NCI-H526 (cell line): ENCODE measurements around the gene SAMD13.

Experiments used
- DNase-seq, 2 experiments: peaks; one replicate each; lab custom pipeline; 2025; lab: John Stamatoyannopoulos, UW

The SAMD13 gene

GRCh38 chr1:84301004-84301784, at the start of gene SAMD13:
Gene SAMD13, plus strand, starts transcription at chr1:84301708. Its CDS starts 1,527 bp downstream, at chr1:84303235.
- DNase-seq: peak; percentile 75 to 83

DNA sequence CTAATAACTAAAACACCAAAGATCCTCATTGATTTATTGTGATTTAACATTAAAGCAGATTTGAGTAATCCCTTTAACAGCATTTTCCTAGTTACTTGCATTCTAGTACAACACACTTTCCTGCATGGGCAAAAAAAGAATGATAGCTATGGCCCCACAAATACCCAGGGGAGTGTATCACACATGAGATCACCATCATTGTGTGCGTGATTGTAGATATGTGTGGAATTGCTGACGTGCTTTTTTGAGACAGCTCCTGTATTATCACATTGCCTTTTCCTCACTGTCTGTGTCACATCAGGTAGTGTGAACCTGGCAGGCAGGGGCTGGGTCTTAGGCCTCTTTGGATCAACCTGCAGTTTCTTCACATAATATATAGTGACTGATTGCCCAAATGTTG, 48.5 kb upstream of the SAMD13 start:
- DNase-seq: no peak

- no peak for DNase-seq
Measured at GRCh38 chr1:84253891-84254290, 47.6 kb upstream of the SAMD13 start.

- no peak for DNase-seq
Measured at GRCh38 chr1:84254703-84255238, 46.7 kb upstream of the SAMD13 start.

GRCh38 chr1:84255582-84255981, 45.9 kb upstream of the SAMD13 start:
- no peak for DNase-seq

GRCh38 chr1:84257617-84258016, 43.9 kb upstream of the SAMD13 start:
- no peak for DNase-seq

DNA sequence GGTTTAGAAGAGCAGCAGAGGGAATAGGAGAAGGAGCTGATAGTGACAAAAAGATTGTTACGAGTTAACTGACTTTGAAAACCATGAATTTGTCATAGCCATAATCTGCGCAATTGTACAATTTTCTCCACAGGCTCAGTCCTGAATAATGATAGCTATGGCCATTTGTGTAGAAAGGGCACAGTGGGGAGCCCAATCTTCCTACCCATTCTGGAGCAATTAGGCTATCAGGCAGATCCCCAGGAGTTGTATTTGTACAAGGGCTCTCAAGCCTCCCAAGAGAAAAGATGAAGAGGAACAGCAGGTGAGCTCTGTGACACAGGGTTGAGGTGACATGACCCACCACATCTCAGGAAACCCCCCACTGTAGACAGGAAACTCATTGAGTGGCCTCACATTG, 42.1 kb upstream of the SAMD13 start:
- no peak for DNase-seq

DNA sequence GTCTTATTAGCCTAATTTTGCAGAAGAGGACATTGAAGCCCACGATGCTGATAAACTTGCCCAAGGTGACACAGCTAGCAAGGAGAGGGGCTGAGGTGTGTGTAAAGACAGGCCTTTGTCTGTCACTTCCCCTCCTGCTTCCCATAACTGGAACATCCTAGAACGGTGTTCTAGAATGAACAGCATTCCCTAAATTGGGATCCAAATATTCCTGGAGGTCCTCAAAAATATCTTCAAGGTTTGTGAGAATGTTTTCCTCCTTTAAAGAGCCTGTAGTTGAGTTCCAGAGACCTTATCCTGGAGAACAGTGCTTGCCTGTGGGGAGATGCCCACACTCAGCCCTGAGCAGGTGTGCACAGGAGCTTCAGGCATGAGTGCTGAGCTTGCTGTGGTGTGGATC, 41.5 kb upstream of the SAMD13 start:
- no peak for DNase-seq

DNA sequence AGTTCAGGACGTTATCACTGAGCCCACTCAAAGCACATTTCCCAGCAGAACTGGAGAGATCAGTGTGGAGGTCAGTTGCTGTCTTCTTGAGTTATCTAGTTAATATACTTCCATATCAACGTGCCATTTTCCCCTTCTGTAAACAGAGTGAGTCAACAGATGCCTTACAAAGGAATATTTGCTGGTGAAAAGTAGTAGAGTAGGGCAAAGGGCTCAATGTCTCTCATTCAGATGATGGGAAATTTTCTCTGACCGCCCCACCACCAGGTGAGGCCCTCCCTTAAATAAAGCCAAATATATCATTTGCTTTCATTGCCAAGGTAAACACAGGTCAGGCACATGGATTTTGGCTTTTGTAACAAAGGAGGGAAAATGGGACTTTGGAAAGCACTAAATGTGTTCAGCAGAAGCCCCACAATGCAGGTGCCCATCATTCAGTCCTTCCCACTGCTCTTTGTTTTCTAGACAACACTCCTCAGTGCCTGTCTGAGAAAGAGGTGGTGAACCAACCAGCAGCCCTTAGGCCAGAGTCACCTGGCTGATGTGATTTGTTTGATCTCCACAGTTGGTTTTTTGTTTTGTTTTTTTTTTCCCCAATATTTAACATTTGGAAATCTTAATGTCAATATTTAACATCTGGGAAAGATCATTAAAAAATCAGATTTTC, 40.5 kb upstream of the SAMD13 start:
- no peak for DNase-seq

- no peak for DNase-seq
Measured at GRCh38 chr1:84264961-84265360, 36.5 kb upstream of the SAMD13 start.

DNA sequence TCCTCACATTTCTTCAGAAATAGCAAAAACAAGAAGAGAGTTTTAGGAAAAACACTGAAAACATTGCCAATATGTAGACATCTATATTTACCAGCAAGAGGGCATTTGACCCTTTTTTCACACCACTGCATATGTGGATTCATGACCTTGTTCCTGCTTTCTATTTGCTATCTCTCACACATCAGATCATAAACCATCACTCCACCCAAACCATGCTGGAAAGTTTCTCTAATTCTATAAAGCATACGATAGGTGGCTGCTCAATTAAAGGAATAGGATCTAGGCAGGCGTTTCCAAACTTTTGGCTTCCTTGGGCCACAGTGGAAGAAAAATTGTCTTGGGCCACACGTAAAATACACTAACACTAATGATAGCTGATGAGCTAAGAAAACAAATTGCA, 35.6 kb upstream of the SAMD13 start:
- DNase-seq: no peak

- DNase-seq: peak in 1 of 2 experiments; percentile 23
Measured at GRCh38 chr1:84266748-84267147, 34.8 kb upstream of the SAMD13 start.

- no peak for DNase-seq
Measured at GRCh38 chr1:84267476-84267875, 34.0 kb upstream of the SAMD13 start.

DNA sequence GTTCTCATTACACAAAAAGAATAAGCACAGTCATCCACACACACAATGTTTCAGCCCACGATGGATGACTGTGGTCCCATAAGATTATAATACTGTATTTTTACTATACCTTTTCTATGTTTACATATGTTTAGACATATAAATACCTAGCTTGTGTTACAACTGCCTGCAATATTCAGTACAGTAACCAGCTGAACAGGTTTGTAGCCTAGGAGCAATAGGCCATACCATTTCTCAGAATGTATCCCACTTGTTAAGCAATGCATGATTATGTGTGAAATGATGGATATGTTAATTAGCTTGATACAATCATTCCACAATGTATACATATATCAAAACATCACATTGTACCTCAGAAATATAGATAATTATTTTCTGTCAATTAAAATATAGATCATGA, 33.2 kb upstream of the SAMD13 start:
- DNase-seq: peak; percentile 31 to 61

- no peak for DNase-seq
Measured at GRCh38 chr1:84269306-84269705, 32.2 kb upstream of the SAMD13 start.

DNA sequence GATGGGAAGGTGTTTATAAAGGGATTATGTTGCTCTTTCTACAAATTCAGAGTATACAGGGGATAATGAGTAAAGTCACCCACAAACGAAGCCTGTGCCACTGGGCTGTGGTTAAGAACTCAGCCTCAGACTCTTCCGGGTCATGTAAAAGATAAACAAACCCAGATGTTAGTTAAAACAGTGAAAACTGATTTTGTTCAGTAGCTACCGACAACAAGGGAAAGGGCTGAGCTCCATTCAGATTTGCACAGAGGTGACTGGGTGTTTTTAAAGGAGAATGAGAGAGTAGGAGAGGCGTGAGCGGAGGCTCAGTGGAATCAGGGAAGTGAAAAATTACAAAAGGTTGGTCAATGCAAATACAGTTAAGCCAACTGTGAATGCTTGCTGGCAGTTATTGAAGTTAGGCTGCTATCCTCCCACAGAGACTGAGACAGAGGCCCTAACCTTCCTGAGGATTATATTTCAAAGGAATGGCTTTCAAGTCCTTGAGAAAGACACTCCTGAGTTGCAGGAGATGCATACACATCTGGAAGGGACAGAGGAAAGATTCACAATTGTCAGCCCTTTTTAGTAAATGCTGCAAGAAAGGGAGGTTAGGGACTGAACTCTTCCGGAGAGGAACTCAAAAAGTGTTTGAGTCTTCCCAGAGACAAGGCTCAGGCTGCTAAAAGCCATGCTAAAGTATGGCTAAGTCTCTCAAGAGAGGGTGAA, 29.9 kb upstream of the SAMD13 start:
- peak; percentile 87 to 91 for DNase-seq

GRCh38 chr1:84272401-84272800, 29.1 kb upstream of the SAMD13 start:
- peak; percentile 92 to 93 for DNase-seq

DNA sequence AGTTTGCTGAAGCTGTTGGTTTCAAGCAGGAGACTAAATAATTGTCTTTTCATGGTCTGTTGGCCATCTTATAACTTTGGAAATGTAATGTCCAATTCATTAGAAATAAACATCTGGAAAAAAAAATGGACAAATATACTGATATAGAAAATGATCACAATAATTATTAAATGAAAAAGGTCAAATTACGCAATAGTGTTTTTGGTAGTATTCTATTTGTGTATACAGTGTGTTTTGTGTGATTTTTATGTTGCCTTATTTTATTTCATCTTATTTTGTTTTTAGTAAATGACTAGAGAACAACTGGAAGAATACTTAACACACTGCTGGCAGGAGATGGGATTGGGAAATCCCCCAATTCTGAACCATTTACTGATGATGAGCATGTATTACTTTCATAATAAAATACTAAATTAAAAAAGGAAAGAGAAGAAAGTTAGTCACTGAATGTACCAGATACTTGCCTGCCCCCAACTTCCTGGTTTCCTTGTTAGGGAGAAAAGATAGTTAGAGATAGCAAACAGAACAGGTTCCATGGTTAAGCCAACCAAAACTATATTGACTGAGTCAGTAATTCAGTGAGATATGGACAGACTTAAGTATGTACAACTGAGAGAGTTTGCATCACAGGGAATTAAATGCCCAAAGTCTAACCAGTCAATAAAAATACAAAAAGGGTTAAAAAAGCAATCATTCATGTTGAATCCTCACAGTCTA, 24.0 kb upstream of the SAMD13 start:
- DNase-seq: no peak

- no peak for DNase-seq
Measured at GRCh38 chr1:84278905-84279304, 22.6 kb upstream of the SAMD13 start.

- DNase-seq: no peak
Measured at GRCh38 chr1:84280912-84281311, 20.6 kb upstream of the SAMD13 start.

- no peak for DNase-seq
Measured at GRCh38 chr1:84282780-84283333, 18.7 kb upstream of the SAMD13 start.

GRCh38 chr1:84283381-84283780, 18.1 kb upstream of the SAMD13 start:
- DNase-seq: no peak
